Neural cell (in vitro differentiated cells): ENCODE data around the gene APP. TPM values are rescaled to one million over a fixed set of nuclear protein-coding genes. Genes with fewer than 3 reads are reported as not detected.

Source experiments
- H2AFZ ChIP-seq: fragments of 200-600, 300-800 bp; sonication (generic), shearing (Covaris generic); 2 replicates; pipeline ENCODE4 v1.6.0; 2014; ENCODE audit warnings: low read depth, mild to moderate bottlenecking, antibody characterized with exemption, low read length, moderate library complexity
- H3F3A ChIP-seq: fragments of 200-600 bp; shearing (Covaris generic); 2 replicates; pipeline ENCODE4 v1.6.1; 2016; ENCODE audit warnings: mild to moderate bottlenecking, moderate library complexity, mixed read lengths, antibody characterized with exemption, low read length; ENCODE audit not compliant: insufficient read depth, poor library complexity, severe bottlenecking
- H3K27ac ChIP-seq: fragments of 200-600, 300-800 bp; sonication (generic), shearing (Covaris generic); 2 replicates; pipeline ENCODE4 v1.5.1; 2014; ENCODE audit warnings: mild to moderate bottlenecking, low read length, moderate library complexity
- H3K27me3 ChIP-seq: fragments of 300-800, 200-600 bp; sonication (generic), shearing (Covaris generic); 2 replicates; pipeline ENCODE4 v1.6.0; 2014; ENCODE audit warnings: mild to moderate bottlenecking, low read depth, low read length, moderate library complexity; ENCODE audit not compliant: insufficient read depth
- H3K36me3 ChIP-seq: fragments of 300-800, 200-600 bp; sonication (generic), shearing (Covaris generic); 2 replicates; pipeline ENCODE4 v1.5.1; 2014; ENCODE audit warnings: mild to moderate bottlenecking, antibody characterized with exemption, low read length, moderate library complexity; ENCODE audit not compliant: insufficient read depth
- H3K4me2 ChIP-seq: fragments of 300-800, 200-600 bp; sonication (generic), shearing (Covaris generic); 2 replicates; pipeline ENCODE4 v1.6.0; 2014; ENCODE audit warnings: mild to moderate bottlenecking, low read length
- H3K4me3 ChIP-seq: fragments of 300-800, 200-600 bp; sonication (generic), shearing (Covaris generic); 2 replicates; pipeline ENCODE4 v1.5.1; 2014; ENCODE audit warnings: mild to moderate bottlenecking, low read length, moderate library complexity
- H3K79me2 ChIP-seq: fragments of 200-600 bp; shearing (Covaris generic); replicated peaks from 2 replicates; pipeline ENCODE4 v1.6.0; 2014; ENCODE audit warnings: mild to moderate bottlenecking, low read length, moderate library complexity; ENCODE audit not compliant: insufficient read depth
- H3K9ac ChIP-seq: fragments of 300-800, 200-600 bp; sonication (generic), shearing (Covaris generic); 2 replicates; pipeline ENCODE4 v1.6.1; 2016; ENCODE audit warnings: mild to moderate bottlenecking, low read length, mixed read lengths
- H3K9me2 ChIP-seq: fragments of 200-600 bp; shearing (Covaris generic); 2 replicates; pipeline ENCODE4 v1.6.1; 2016; ENCODE audit warnings: mild to moderate bottlenecking, low read length, mixed read lengths; ENCODE audit not compliant: insufficient read depth
- H3K9me3 ChIP-seq: fragments of 200-600, 300-800 bp; sonication (generic), shearing (Covaris generic); 2 replicates; pipeline ENCODE4 v1.6.1; 2016; ENCODE audit warnings: mild to moderate bottlenecking, mixed run types, low read length, moderate library complexity, mixed read lengths
- H4K20me1 ChIP-seq: fragments of 200-600 bp; shearing (Covaris generic); 2 replicates; pipeline ENCODE4 v1.6.1; 2016; ENCODE audit warnings: mild to moderate bottlenecking, mixed run types; ENCODE audit not compliant: insufficient read depth
- CTCF ChIP-seq: fragments of 450-650 bp; IDR thresholded peaks from 2 replicates; pipeline ENCODE4 v1.5.1; 2014; ENCODE audit warnings: antibody characterized with exemption, mild to moderate bottlenecking, moderate library complexity; ENCODE audit not compliant: poor library complexity, severe bottlenecking
- EP300 ChIP-seq: fragments of 450-650 bp; conservative IDR thresholded peaks from 2 replicates; pipeline ENCODE4 v1.6.1; 2014; ENCODE audit warnings: antibody characterized with exemption, mild to moderate bottlenecking, moderate library complexity; ENCODE audit not compliant: poor library complexity, severe bottlenecking
- EZH2 ChIP-seq: fragments of 200-600, 300-800 bp; shearing (Covaris generic), sonication (generic); IDR thresholded peaks from 2 replicates; pipeline ENCODE4 v1.6.1; 2014; ENCODE audit warnings: antibody characterized with exemption, low read length, borderline replicate concordance, mild to moderate bottlenecking; ENCODE audit not compliant: insufficient read depth, poor library complexity, severe bottlenecking
- MXI1 ChIP-seq: fragments of 450-650 bp; conservative IDR thresholded peaks from 2 replicates; pipeline ENCODE4 v1.6.1; 2014; ENCODE audit warnings: antibody characterized with exemption, mild to moderate bottlenecking; ENCODE audit not compliant: poor library complexity, severe bottlenecking
- POLR2AphosphoS5 ChIP-seq: IDR thresholded peaks from 2 replicates; pipeline ENCODE4 v1.6.1; 2012
- RAD21 ChIP-seq: fragments of 450-650 bp; conservative IDR thresholded peaks from 2 replicates; pipeline ENCODE4 v1.6.1; 2014; ENCODE audit warnings: antibody characterized with exemption, mild to moderate bottlenecking, moderate library complexity
- REST ChIP-seq: IDR thresholded peaks from 2 replicates; pipeline ENCODE4 v1.6.1; 2012; ENCODE audit warnings: borderline replicate concordance
- SMC3 ChIP-seq: fragments of 450-650 bp; conservative IDR thresholded peaks from 2 replicates; pipeline ENCODE4 v1.6.1; 2014; ENCODE audit warnings: antibody characterized with exemption, mild to moderate bottlenecking, moderate library complexity; ENCODE audit not compliant: poor library complexity
- TAF1 ChIP-seq: IDR thresholded peaks from 2 replicates; pipeline ENCODE4 v1.6.1; 2012; ENCODE audit warnings: low read depth
- polyA plus RNA-seq: library from polyadenylated mRNA; depleted of rRNA; stranded (reverse); fragments of >200 nt; gene quantifications from 2 replicates; pipeline ENCODE4 v1.2.3, GENCODE V29; 2014

The APP gene
- polyA plus RNA-seq, 1 donor from 2014 or later, result 470 TPM

- no peaks in the 10 kb centered on the region for H3K79me2 ChIP-seq
- H3F3A ChIP-seq, result no peaks in the 10 kb centered on the region
- TF ChIP-seq CTCF, result no peak
- no peak for TF ChIP-seq POLR2AphosphoS5
- TF ChIP-seq EZH2, result no peak
- H3K36me3 ChIP-seq, result peaks cover 4% of the 10 kb centered on the region
- no peaks in the 10 kb centered on the region for H3K27me3 ChIP-seq
- no peak overlapping the region for H2AFZ ChIP-seq
- no peaks in the 10 kb centered on the region for H4K20me1 ChIP-seq
- H3K9me2 ChIP-seq, result no peaks in the 10 kb centered on the region
- no peaks in the 10 kb centered on the region for H3K9me3 ChIP-seq
- no peak overlapping the region for H3K4me3 ChIP-seq
- H3K27ac ChIP-seq, result no peak overlapping the region
- H3K9ac ChIP-seq, result no peak overlapping the region
- no peak overlapping the region for H3K4me2 ChIP-seq
Measured at GRCh38 chr21:25885405-25885804, 285.2 kb downstream of the APP start.

- TF ChIP-seq CTCF (no peak), EZH2 (no peak), EP300 (no peak), POLR2AphosphoS5 (no peak), REST (no peak), TAF1 (no peak), RAD21 (no peak), SMC3 (no peak), MXI1 (no peak)
- no peaks in the 10 kb centered on the region for H3K9me3 ChIP-seq
- no peaks in the 10 kb centered on the region for H3K27me3 ChIP-seq
- H3K36me3 ChIP-seq, result peaks cover 4% of the 10 kb centered on the region
- no peak overlapping the region for H3K9ac ChIP-seq
- H3K4me3 ChIP-seq, result no peak overlapping the region
- no peaks in the 10 kb centered on the region for H3F3A ChIP-seq
- no peaks in the 10 kb centered on the region for H4K20me1 ChIP-seq
- H3K9me2 ChIP-seq, result no peaks in the 10 kb centered on the region
- H3K27ac ChIP-seq, result no peak overlapping the region
- no peak overlapping the region for H2AFZ ChIP-seq
- H3K4me2 ChIP-seq, result no peak overlapping the region
- no peaks in the 10 kb centered on the region for H3K79me2 ChIP-seq
Measured at GRCh38 chr21:25884311-25884710, 286.3 kb downstream of the APP start.
